Skeletal muscle satellite cell (primary cell): ENCODE measurements around the gene AADACL3. TPM values are rescaled to one million over a fixed set of nuclear protein-coding genes. Genes with fewer than 3 reads are reported as not detected.

Experiments
- H3K27me3 ChIP-seq: 2 replicates; pipeline ENCODE4 v1.7.0; 2013; ENCODE audit warnings: low read length; ENCODE audit not compliant: control insufficient read depth, insufficient read depth
- H3K36me3 ChIP-seq: 2 replicates; pipeline ENCODE4 v1.7.0; 2013; ENCODE audit warnings: mild to moderate bottlenecking, control low read depth, low read length; ENCODE audit not compliant: insufficient read depth
- H3K4me1 ChIP-seq: 2 replicates; pipeline ENCODE4 v1.7.0; 2013; ENCODE audit warnings: low read length; ENCODE audit not compliant: control insufficient read depth, insufficient read depth
- H3K4me2 ChIP-seq: 2 replicates; pipeline ENCODE4 v1.7.0; 2013; ENCODE audit warnings: mild to moderate bottlenecking, low read length
- H3K4me3 ChIP-seq: 2 replicates; pipeline ENCODE4 v1.7.0; 2013; ENCODE audit warnings: low read length
- H3K9ac ChIP-seq: 2 replicates; pipeline ENCODE4 v1.7.0; 2013; ENCODE audit warnings: mild to moderate bottlenecking, low read depth, low read length, moderate library complexity
- H3K9me3 ChIP-seq: replicated peaks from 2 replicates; pipeline ENCODE4 v1.7.0; 2013; ENCODE audit warnings: mild to moderate bottlenecking, control low read depth, low read length
- small RNA-seq: library from RNA; depleted of rRNA; stranded (forward); fragments of <200 nt; gene quantifications from one replicate; pipeline ENCODE3, GENCODE V24; 2012

Gene AADACL3

GRCh38 chr1:12770620-12771019 is 54.7 kb downstream of the AADACL3 start:
- Histone ChIP-seq H3K36me3 (no peaks in the 10 kb centered on the region), H3K4me3 (no peak overlapping the region), H3K4me2 (no peak overlapping the region), H3K27me3 (no peaks in the 10 kb centered on the region), H3K9ac (no peak overlapping the region), H3K4me1 (no peaks in the 10 kb centered on the region), H3K9me3 (peaks cover 3% of the 10 kb centered on the region)

- Histone ChIP-seq H3K36me3 (no peaks in the 10 kb centered on the region), H3K9ac (no peak overlapping the region), H3K4me2 (no peak overlapping the region), H3K4me3 (no peak overlapping the region), H3K4me1 (no peaks in the 10 kb centered on the region), H3K27me3 (no peaks in the 10 kb centered on the region), H3K9me3 (peaks cover 3% of the 10 kb centered on the region)
Observed at GRCh38 chr1:12771186-12771585, 55.3 kb downstream of the AADACL3 start.

DNA sequence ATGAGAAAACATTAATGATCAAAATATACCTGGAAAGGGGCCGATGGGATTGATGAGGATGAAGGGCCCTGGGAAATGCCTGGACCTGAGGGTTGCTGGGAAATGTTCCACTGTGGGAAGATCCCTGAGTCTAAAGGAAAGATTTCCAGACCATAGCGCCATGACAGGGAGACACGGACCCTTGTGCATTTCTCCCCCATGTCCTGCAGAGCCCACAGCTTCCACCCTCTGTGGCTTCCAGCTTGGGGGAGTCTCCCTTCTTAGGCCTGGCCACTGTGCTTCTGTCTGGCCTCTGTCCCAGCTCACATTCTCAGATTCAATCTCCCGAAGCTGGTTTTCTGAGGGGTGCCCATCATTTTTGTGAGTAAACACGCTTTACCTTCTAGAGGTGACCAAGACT is 56.6 kb downstream of the AADACL3 start:
- Histone ChIP-seq H3K27me3 (no peaks in the 10 kb centered on the region), H3K4me2 (no peak overlapping the region), H3K4me1 (no peaks in the 10 kb centered on the region), H3K4me3 (no peak overlapping the region), H3K9me3 (peaks cover 7% of the 10 kb centered on the region), H3K9ac (no peak overlapping the region), H3K36me3 (no peaks in the 10 kb centered on the region)

DNA sequence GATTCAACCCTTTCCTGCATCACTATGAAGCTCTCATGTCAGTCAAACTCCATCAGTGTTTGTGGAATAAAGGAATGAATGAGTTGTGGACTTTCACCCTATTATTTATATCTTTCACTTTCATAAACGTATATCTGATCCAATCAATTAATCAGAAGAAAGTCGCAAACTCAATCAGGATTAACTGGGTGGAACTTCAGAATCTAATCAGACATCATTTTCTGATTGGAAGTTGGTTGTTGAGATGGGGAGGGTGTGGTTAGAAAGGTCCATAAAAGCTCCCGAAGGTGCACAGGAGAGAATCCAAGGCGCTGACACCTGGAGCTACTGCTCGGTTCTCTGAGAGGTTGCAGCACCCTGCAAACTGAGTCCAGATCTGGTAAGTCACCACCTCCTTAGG is 57.5 kb downstream of the AADACL3 start, which contains the start of gene PRAMEF12:
Gene PRAMEF12, plus strand, starts transcription at position 301 of the 400 bp plus-strand sequence. CDS start 1,130 bp downstream, outside the sequence.
- Histone ChIP-seq H3K9me3 (peaks cover 7% of the 10 kb centered on the region), H3K36me3 (no peaks in the 10 kb centered on the region), H3K4me1 (no peaks in the 10 kb centered on the region), H3K27me3 (no peaks in the 10 kb centered on the region), H3K9ac (no peak within 1 kb of the TSS), H3K4me3 (no peak within 1 kb of the TSS), H3K4me2 (no peak within 1 kb of the TSS)

DNA sequence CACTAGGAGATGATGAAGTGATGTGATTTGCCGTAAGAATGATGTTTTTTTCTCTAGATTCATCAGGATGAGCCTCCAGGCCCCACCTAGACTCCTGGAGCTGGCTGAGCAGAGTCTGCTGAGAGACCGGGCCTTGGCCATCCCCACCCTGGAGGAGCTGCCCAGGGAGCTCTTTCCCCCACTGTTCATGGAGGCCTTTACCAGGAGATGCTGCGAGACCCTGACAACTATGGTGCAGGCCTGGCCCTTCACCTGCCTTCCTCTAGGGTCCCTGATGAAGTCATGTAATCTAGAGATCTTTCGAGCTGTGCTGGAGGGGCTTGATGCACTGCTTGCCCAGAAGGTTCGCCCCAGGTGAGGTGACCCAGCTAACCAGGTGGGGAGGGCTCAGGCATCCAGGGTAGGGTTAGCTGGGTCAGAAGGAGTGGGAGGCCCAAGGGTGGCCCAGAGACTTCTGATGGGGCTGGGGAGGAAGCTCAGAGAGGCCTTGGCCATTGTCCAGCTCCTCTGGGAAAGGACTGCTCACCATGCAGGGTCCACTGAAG is 59.0 kb downstream of the AADACL3 start:
- no peak overlapping the region for H3K9ac ChIP-seq
- no peaks in the 10 kb centered on the region for H3K4me1 ChIP-seq
- no peaks in the 10 kb centered on the region for H3K36me3 ChIP-seq
- H3K4me2 ChIP-seq, result no peak overlapping the region
- no peaks in the 10 kb centered on the region for H3K27me3 ChIP-seq
- H3K9me3 ChIP-seq, result peaks cover 11% of the 10 kb centered on the region
- no peak overlapping the region for H3K4me3 ChIP-seq

- no peaks in the 10 kb centered on the region for H3K36me3 ChIP-seq
- H3K9ac ChIP-seq, result no peak overlapping the region
- H3K4me3 ChIP-seq, result no peak overlapping the region
- H3K4me1 ChIP-seq, result no peaks in the 10 kb centered on the region
- no peak overlapping the region for H3K4me2 ChIP-seq
- H3K9me3 ChIP-seq, result peaks cover 11% of the 10 kb centered on the region
- no peaks in the 10 kb centered on the region for H3K27me3 ChIP-seq
Observed at GRCh38 chr1:12775443-12775842, 59.5 kb downstream of the AADACL3 start.

GRCh38 chr1:12776801-12777557 is 61.1 kb downstream of the AADACL3 start:
- H3K4me2 ChIP-seq, result no peak overlapping the region
- no peaks in the 10 kb centered on the region for H3K4me1 ChIP-seq
- no peaks in the 10 kb centered on the region for H3K36me3 ChIP-seq
- H3K9me3 ChIP-seq, result peaks cover 11% of the 10 kb centered on the region
- H3K9ac ChIP-seq, result no peak overlapping the region
- H3K27me3 ChIP-seq, result no peaks in the 10 kb centered on the region
- no peak overlapping the region for H3K4me3 ChIP-seq

Small RNA genes within 50 kb of the gene (small RNA-seq; reads per million reads assigned to genes)
- not detected for gene AC244670.1
